Gastroesophageal sphincter (tissue), 4 donors: ENCODE results near the gene HLCS. TPM values are rescaled to one million over a fixed set of nuclear protein-coding genes. Genes with fewer than 3 reads are reported as not detected.

Experiments
- ATAC-seq: fragments of 150-250 bp; one replicate; pipeline ENCODE4 v1.9.1; 2016; ENCODE audit warnings: mild to moderate bottlenecking, moderate library complexity
- H3K27ac ChIP-seq, 4 donors: fragments of 200-600 bp; sonication (generic) in 3 of 4; 1 replicate in 3 of 4; 2 replicates in 1 of 4; pipeline ENCODE4 v1.5.1; 2016 to 2019
- H3K27me3 ChIP-seq: fragments of 200-600 bp; sonication (generic); one replicate; pipeline ENCODE4 v1.5.1; 2019
- H3K36me3 ChIP-seq, 2 donors: fragments of 200-600 bp; sonication (generic); one replicate each; pipeline ENCODE4 v1.5.1; 2019; ENCODE audit warnings: control low read depth in 1 of 2
- H3K4me1 ChIP-seq, 3 donors: fragments of 200-600 bp; sonication (generic); 1 replicate in 2 of 3; 2 replicates in 1 of 3; pipeline ENCODE4 v1.5.1; 2016 to 2019; ENCODE audit warnings: control low read depth in 2 of 3
- H3K4me3 ChIP-seq, 2 donors: fragments of 200-600 bp; sonication (generic); one replicate each; pipeline ENCODE4 v1.5.1; 2019; ENCODE audit warnings: mild to moderate bottlenecking in 1 of 2, moderate library complexity in 1 of 2
- H3K9me3 ChIP-seq, 3 donors: fragments of 200-600 bp; sonication (generic); one replicate each; pipeline ENCODE4 v1.5.1; 2017 to 2019; ENCODE audit warnings: control low read depth in 2 of 3
- EP300 ChIP-seq: sonication (generic); formaldehyde crosslinking; IDR thresholded peaks from one replicate; pipeline ENCODE4 v1.6.1; 2017; ENCODE audit warnings: antibody characterized with exemption, mild to moderate bottlenecking
- POLR2A ChIP-seq, 2 donors: fragments of 450-650 bp; IDR thresholded peaks; one replicate each; pipeline ENCODE4 v1.6.1; 2017; ENCODE audit warnings: antibody characterized with exemption in 2 of 2, mild to moderate bottlenecking in 2 of 2, moderate library complexity in 1 of 2
- POLR2AphosphoS5 ChIP-seq: sonication (generic); formaldehyde crosslinking; IDR thresholded peaks from one replicate; pipeline ENCODE4 v1.6.1; 2017; ENCODE audit warnings: antibody characterized with exemption
- WGBS, 2 donors: methylation state at CpG; one replicate each; pipeline ENCODE4 v1.1.5; 2018; ENCODE audit warnings: low coverage in 1 of 2; 5-methylcytosine and 5-hydroxymethylcytosine counted together
- total RNA-seq, 4 donors: library from RNA; depleted of rRNA; stranded (reverse); fragments of >200 nt; gene quantifications; one replicate each; pipeline ENCODE4 v1.1.0, GENCODE V29; 2016
- TF ChIP-seq, protein P1 (sequence below), 4 experiments: fragments of 200-600 bp in 2 of 4; fragments of 450-650 bp in 2 of 4; sonication (generic) in 1 of 4; IDR thresholded peaks; one replicate each; pipeline ENCODE4 v1.5.1; 2017 to 2019; ENCODE audit warnings: antibody characterized with exemption in 4 of 4, mild to moderate bottlenecking in 2 of 4, moderate library complexity in 2 of 4

The HLCS gene
- total RNA-seq, 4 donors from 2014 or later, result 14.4 to 33.3 (median 24.9) TPM

- Histone ChIP-seq H3K9me3 (no peaks in the 10 kb centered on the region), H3K4me3 (no peak overlapping the region), H3K27me3 (no peaks in the 10 kb centered on the region), H3K27ac (no peak overlapping the region), H3K4me1 (no peaks in the 10 kb centered on the region), H3K36me3 (no peaks in the 10 kb centered on the region)
- TF ChIP-seq, protein P1, sequence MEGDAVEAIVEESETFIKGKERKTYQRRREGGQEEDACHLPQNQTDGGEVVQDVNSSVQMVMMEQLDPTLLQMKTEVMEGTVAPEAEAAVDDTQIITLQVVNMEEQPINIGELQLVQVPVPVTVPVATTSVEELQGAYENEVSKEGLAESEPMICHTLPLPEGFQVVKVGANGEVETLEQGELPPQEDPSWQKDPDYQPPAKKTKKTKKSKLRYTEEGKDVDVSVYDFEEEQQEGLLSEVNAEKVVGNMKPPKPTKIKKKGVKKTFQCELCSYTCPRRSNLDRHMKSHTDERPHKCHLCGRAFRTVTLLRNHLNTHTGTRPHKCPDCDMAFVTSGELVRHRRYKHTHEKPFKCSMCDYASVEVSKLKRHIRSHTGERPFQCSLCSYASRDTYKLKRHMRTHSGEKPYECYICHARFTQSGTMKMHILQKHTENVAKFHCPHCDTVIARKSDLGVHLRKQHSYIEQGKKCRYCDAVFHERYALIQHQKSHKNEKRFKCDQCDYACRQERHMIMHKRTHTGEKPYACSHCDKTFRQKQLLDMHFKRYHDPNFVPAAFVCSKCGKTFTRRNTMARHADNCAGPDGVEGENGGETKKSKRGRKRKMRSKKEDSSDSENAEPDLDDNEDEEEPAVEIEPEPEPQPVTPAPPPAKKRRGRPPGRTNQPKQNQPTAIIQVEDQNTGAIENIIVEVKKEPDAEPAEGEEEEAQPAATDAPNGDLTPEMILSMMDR (IDR thresholded peaks at IDR 0.05), result no peak
- TF ChIP-seq POLR2AphosphoS5 (no peak), POLR2A (IDR thresholded peaks at IDR 0.05) (no peak), EP300 (no peak)
- WGBS, 2 donors, result 87 to 100% methylated on average over 2 to 5 of the region's 5 CpGs
- ATAC-seq, result no peak
Observed at GRCh38 chr21:36909423-36909822, 57.0 kb downstream of the HLCS start.

GRCh38 chr21:36908260-36908908 lies 58.1 kb downstream of the HLCS start:
- Histone ChIP-seq H3K4me1 (no peaks in the 10 kb centered on the region), H3K36me3 (no peaks in the 10 kb centered on the region), H3K27me3 (no peaks in the 10 kb centered on the region), H3K4me3 (no peak overlapping the region), H3K27ac (no peak overlapping the region), H3K9me3 (no peaks in the 10 kb centered on the region)
- TF ChIP-seq POLR2AphosphoS5 (no peak), POLR2A (IDR thresholded peaks at IDR 0.05) (no peak), EP300 (no peak)
- TF ChIP-seq, protein P1 (IDR thresholded peaks at IDR 0.05), result no peak
- ATAC-seq, result no peak
- 96 to 100% methylated on average over 3 of the region's 3 CpGs for WGBS, 2 donors

DNA sequence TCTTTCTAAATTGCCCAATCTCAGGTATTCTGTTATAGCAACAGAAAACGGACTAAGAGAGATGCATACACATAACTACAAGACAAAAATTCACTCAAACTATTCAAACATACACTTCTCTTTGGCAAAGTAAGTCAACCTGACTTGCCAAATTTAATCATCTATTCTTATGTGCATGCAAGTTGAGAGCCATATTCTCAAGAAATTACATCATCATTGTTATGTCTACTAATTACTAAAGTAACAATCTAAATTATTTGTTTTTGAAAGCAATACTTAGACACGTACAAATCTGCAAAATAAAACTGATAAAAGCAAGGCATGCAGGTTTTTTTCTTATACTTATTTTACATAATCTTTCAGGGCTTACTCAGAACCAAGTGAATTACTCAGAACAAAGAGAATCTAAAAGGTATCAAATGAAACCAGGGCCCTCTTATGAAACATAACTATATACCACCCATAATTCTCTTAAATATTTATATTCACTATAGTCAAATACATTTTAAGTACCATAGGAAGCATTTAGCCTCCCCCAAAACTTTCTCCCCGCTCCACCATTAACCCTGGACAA lies 62.3 kb downstream of the HLCS start:
- H3K36me3 ChIP-seq, result peaks cover 0 to 5% of the 10 kb centered on the region in 2 donors
- 82 to 86% methylated on average over 3 of the region's 3 CpGs for WGBS, 2 donors
- no peaks in the 10 kb centered on the region for H3K4me1 ChIP-seq
- H3K27ac ChIP-seq, result no peak overlapping the region
- no peaks in the 10 kb centered on the region for H3K9me3 ChIP-seq
- no peak for ATAC-seq
- H3K4me3 ChIP-seq, result no peak overlapping the region
- no peak for TF ChIP-seq POLR2A (IDR thresholded peaks at IDR 0.05)
- TF ChIP-seq, protein P1 (IDR thresholded peaks at IDR 0.05), result no peak
- no peak for TF ChIP-seq POLR2AphosphoS5
- no peak for TF ChIP-seq EP300
- H3K27me3 ChIP-seq, result no peaks in the 10 kb centered on the region

- TF ChIP-seq EP300, result no peak
- TF ChIP-seq POLR2AphosphoS5, result no peak
- TF ChIP-seq, protein P1 (IDR thresholded peaks at IDR 0.05), result no peak
- no peak for TF ChIP-seq POLR2A (IDR thresholded peaks at IDR 0.05)
- H3K27ac ChIP-seq, result no peak overlapping the region
- WGBS, 2 donors, result 80 to 100% methylated on average over 2 to 5 of the region's 5 CpGs
Observed at GRCh38 chr21:36902793-36903192, 63.7 kb downstream of the HLCS start.

GRCh38 chr21:36902331-36902730 lies 64.1 kb downstream of the HLCS start:
- 86 to 92% methylated on average over 4 to 8 of the region's 8 CpGs for WGBS, 2 donors
- no peaks in the 10 kb centered on the region for H3K27me3 ChIP-seq
- no peak overlapping the region for H3K27ac ChIP-seq
- no peaks in the 10 kb centered on the region for H3K9me3 ChIP-seq
- H3K4me3 ChIP-seq, result no peak overlapping the region
- peaks cover 0 to 9% of the 10 kb centered on the region in 2 donors for H3K36me3 ChIP-seq
- no peaks in the 10 kb centered on the region for H3K4me1 ChIP-seq
- TF ChIP-seq POLR2A (IDR thresholded peaks at IDR 0.05), result no peak
- TF ChIP-seq EP300, result no peak
- no peak for TF ChIP-seq POLR2AphosphoS5
- TF ChIP-seq, protein P1 (IDR thresholded peaks at IDR 0.05), result no peak
- ATAC-seq, result no peak

More at GRCh38 chr21:36902793-36903192, 63.7 kb downstream of the HLCS start:
- Histone ChIP-seq H3K4me1 (no peaks in the 10 kb centered on the region), H3K4me3 (no peak overlapping the region), H3K27me3 (no peaks in the 10 kb centered on the region), H3K36me3 (peaks cover 0 to 6% of the 10 kb centered on the region in 2 donors), H3K9me3 (no peaks in the 10 kb centered on the region)
- ATAC-seq, result no peak
